ENCODE data around the gene NDUFA8. TPM values are rescaled to one million over a fixed set of nuclear protein-coding genes. Genes with fewer than 3 reads are reported as not detected.

NDUFA8 gene
- total RNA-seq, 1 experiment from 2014 or later, result 84.6 TPM

GRCh38 chr9:122141671-122142070, 17.9 kb downstream of the NDUFA8 start:
- ChIA-PET POLR2A (ENCODE audit: unreplicated experiment) (no interaction called here), CTCF (no interaction called here)
- Histone ChIP-seq H2AFZ (no peak overlapping the region), H3K4me1 (replicated peaks; ENCODE audit: insufficient read depth) (no peaks in the 10 kb centered on the region), H3K36me3 (ENCODE audit: low read depth) (0 out of 2 replicates have a peak, but pooled peaks cover 6% of the 10 kb centered on the region), H3K9me3 (ENCODE audit: insufficient read depth, low read depth) (no peaks in the 10 kb centered on the region), H3K27ac (no peak overlapping the region), H3K4me3 (no peak overlapping the region), H3K9me2 (ENCODE audit: insufficient read depth) (no peaks in the 10 kb centered on the region), H3K4me2 (no peak overlapping the region), H4K20me1 (ENCODE audit: insufficient read depth) (peaks cover 4% of the 10 kb centered on the region; the same call in 1 of the 2 replicates), H3F3A (ENCODE audit: insufficient read depth, low read depth) (no peaks in the 10 kb centered on the region), H3K79me2 (ENCODE audit: low read depth) (no peaks in the 10 kb centered on the region), H3K27me3 (ENCODE audit: insufficient read depth, low read depth) (no peaks in the 10 kb centered on the region)
- no TSS peak for BruUV-seq (replicated peaks)
- no peak for TF ChIP-seq EZH2 (IDR thresholded peaks at IDR 0.05; ENCODE audit: low read depth)
- TF ChIP-seq CTCF (conservative IDR thresholded peaks at IDR 0.05), result no peak
- no peak for DNase-seq
- intact Hi-C loops (cut with micrococcal nuclease; ENCODE audit: unreplicated experiment), result no loop called here

GRCh38 chr9:122140368-122141193, 19.0 kb downstream of the NDUFA8 start:
- no TSS peak for BruUV-seq (replicated peaks)
- no peak overlapping the region for H2AFZ ChIP-seq
- no peak for DNase-seq
- ChIA-PET POLR2A (ENCODE audit: unreplicated experiment) (no interaction called here), CTCF (interaction anchor here (0.6 kb wide), 2 partner anchors 15 to 701 kb away, joined by 3 read pairs; no protein-coding TSS in a partner anchor)
- H4K20me1 ChIP-seq (ENCODE audit: insufficient read depth), result peaks cover 4% of the 10 kb centered on the region; the same call in 1 of the 2 replicates
- no peaks in the 10 kb centered on the region for H3K27me3 ChIP-seq (ENCODE audit: insufficient read depth, low read depth)
- no peaks in the 10 kb centered on the region for H3K9me3 ChIP-seq (ENCODE audit: insufficient read depth, low read depth)
- no peak for TF ChIP-seq EZH2 (IDR thresholded peaks at IDR 0.05; ENCODE audit: low read depth)
- no peak for TF ChIP-seq CTCF (conservative IDR thresholded peaks at IDR 0.05)
- H3K27ac ChIP-seq, result no peak overlapping the region
- no peaks in the 10 kb centered on the region for H3K4me1 ChIP-seq (replicated peaks; ENCODE audit: insufficient read depth)
- H3K4me2 ChIP-seq, result no peak overlapping the region
- H3K79me2 ChIP-seq (ENCODE audit: low read depth), result no peaks in the 10 kb centered on the region
- H3K36me3 ChIP-seq (ENCODE audit: low read depth), result 0 out of 2 replicates have a peak, but pooled peaks cover 4% of the 10 kb centered on the region
- H3K9me2 ChIP-seq (ENCODE audit: insufficient read depth), result no peaks in the 10 kb centered on the region
- no peak overlapping the region for H3K4me3 ChIP-seq
- no peaks in the 10 kb centered on the region for H3F3A ChIP-seq (ENCODE audit: insufficient read depth, low read depth)
- intact Hi-C loops (cut with micrococcal nuclease; ENCODE audit: unreplicated experiment), result no loop called here

- no peak for DNase-seq
- Histone ChIP-seq H3K4me1 (replicated peaks; ENCODE audit: insufficient read depth) (no peaks in the 10 kb centered on the region), H3K9me2 (ENCODE audit: insufficient read depth) (no peaks in the 10 kb centered on the region), H4K20me1 (ENCODE audit: insufficient read depth) (no peaks in the 10 kb centered on the region), H3F3A (ENCODE audit: insufficient read depth, low read depth) (no peaks in the 10 kb centered on the region), H3K27ac (no peak overlapping the region), H2AFZ (no peak overlapping the region), H3K4me2 (no peak overlapping the region), H3K27me3 (ENCODE audit: insufficient read depth, low read depth) (no peaks in the 10 kb centered on the region), H3K9me3 (ENCODE audit: insufficient read depth, low read depth) (no peaks in the 10 kb centered on the region), H3K79me2 (ENCODE audit: low read depth) (no peaks in the 10 kb centered on the region), H3K4me3 (no peak overlapping the region), H3K36me3 (ENCODE audit: low read depth) (no peaks in the 10 kb centered on the region)
- BruUV-seq (replicated peaks), result no TSS peak
- ChIA-PET CTCF (no interaction called here), POLR2A (ENCODE audit: unreplicated experiment) (interaction anchor here (0.6 kb wide), 2 partner anchors 13 to 410 kb away, joined by 3 to 8 read pairs; no protein-coding TSS in a partner anchor)
- TF ChIP-seq EZH2 (IDR thresholded peaks at IDR 0.05; ENCODE audit: low read depth), result no peak
- intact Hi-C loops (cut with micrococcal nuclease; ENCODE audit: unreplicated experiment), result no loop called here
Observed at GRCh38 chr9:122138560-122139268, 20.9 kb downstream of the NDUFA8 start.

All from PC-9 (cell line).